Right ventricle myocardium inferior (tissue), 1 donor: ENCODE data around the gene MEGF9. TPM values are rescaled to one million over a fixed set of nuclear protein-coding genes. Genes with fewer than 3 reads are reported as not detected.
"Not testable (repeated sequence)": the region's sequence is repeated elsewhere in the genome, so short reads cannot be mapped to it uniquely, and the experiment has no call there.

Experiments
- ATAC-seq: fragments of 200-7000 bp; cut with Tn5 transposase; one replicate; pipeline ENCODE4 v1.9.1; 2020; ENCODE audit warnings: mild to moderate bottlenecking, moderate library complexity
- DNase-seq: peaks from one replicate; pipeline ENCODE4 v3.0.0; 2021; ENCODE audit errors: missing footprints
- intact Hi-C: fragments of 100-400 bp; cut with DNase I; formaldehyde crosslinking; loops from one replicate; pipeline ENCODE4 v1.11.0; 2022
- total RNA-seq: library from RNA; stranded (reverse); fragmentation: NEBNext Ultra II Directional; extraction: Animal tissue kit (Norgen Biotek cat#: 25700); gene quantifications from one replicate; pipeline ENCODE4 v1.2.1, GENCODE V29; 2021
- donor health status: DM: no; HTN: yes; CAD: no; lungs with severe emphysema.

The MEGF9 gene
- total RNA-seq, 1 donor from 2014 or later, result 25.2 TPM

GRCh38 chr9:120568816-120569215 is 145.5 kb downstream of the MEGF9 start:
- DNase-seq, result no peak
- no peak for ATAC-seq
- intact Hi-C loops, result no loop called here

GRCh38 chr9:120567874-120568273 is 146.4 kb downstream of the MEGF9 start:
- DNase-seq, result no peak
- intact Hi-C loops, result no loop called here
- no peak for ATAC-seq

- no peak for ATAC-seq
- intact Hi-C loops, result no loop called here
- DNase-seq, result no peak
These were observed 147.2 kb downstream of the MEGF9 start for GRCh38 chr9:120567081-120567480.

DNA sequence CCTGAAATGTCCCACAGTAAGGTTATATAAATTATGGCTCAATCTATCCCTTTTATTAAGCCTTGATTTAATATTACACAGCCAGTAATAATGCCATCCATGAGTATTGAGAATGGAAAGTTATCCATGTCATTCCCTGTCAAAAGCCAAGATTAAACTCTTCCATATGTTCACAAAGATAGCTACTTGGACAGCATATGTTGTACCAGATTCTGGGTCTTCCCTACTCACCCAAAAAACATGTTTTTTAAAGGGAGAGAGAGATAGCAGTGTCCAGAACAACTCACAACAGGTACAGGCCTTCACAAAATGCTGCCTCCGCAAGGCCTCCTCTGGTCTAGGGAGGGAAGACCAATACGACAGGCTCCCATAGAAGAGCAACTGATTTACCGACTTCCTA is 149.7 kb downstream of the MEGF9 start:
- intact Hi-C loops, result no loop called here
- ATAC-seq (no peak), DNase-seq (no peak)

GRCh38 chr9:120562861-120563443 is 151.3 kb downstream of the MEGF9 start:
- intact Hi-C loops, result no loop called here
- ATAC-seq (peak; percentile 48), DNase-seq (peak; percentile 75)

GRCh38 chr9:120561709-120562108 is 152.6 kb downstream of the MEGF9 start:
- intact Hi-C loops, result no loop called here
- ATAC-seq (no peak), DNase-seq (no peak)

GRCh38 chr9:120559546-120559945 is 154.7 kb downstream of the MEGF9 start:
- intact Hi-C loops, result no loop called here
- no peak for ATAC-seq
- no peak for DNase-seq

DNA sequence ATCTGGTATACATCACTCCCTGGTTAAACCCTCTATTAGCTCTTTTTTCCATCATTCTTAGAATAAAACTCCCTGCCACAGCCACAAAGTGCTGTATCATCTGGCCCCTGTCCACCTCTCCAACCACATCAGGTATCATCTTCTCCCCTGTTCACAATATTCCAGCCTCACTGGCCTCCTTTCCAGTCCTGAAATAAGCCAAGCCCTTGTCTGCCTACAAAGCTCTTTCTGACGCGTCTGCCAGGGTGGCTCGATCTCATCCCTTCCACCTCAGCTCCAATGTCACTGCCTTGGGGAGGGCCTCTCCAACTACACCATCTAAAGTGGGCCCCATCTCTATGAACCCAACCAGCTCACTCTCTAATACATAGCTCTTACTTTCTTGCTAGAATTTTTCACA is 155.8 kb downstream of the MEGF9 start:
- DNase-seq (no peak), ATAC-seq (no peak)
- intact Hi-C loops, result no loop called here

DNA sequence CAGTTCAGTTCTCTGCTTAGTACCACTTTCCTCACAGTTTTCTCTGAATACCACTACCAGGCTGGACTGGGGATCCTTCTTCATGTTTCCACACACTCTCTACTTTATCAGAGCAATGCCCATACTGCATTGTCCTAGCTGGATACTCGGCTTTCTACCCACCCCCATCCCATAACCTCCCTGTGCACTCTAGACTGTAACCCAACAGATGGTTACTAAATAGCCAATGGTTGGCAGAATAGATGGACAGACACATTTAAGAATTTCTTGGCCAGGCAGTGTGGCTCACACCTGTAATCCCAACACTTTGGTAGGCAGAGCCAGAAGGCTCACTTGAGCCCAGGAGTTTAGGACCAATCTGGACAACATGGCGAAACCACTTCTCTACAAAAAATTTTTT is 157.1 kb downstream of the MEGF9 start:
- intact Hi-C loops, result no loop called here
- no peak for DNase-seq
- no peak for ATAC-seq

DNA sequence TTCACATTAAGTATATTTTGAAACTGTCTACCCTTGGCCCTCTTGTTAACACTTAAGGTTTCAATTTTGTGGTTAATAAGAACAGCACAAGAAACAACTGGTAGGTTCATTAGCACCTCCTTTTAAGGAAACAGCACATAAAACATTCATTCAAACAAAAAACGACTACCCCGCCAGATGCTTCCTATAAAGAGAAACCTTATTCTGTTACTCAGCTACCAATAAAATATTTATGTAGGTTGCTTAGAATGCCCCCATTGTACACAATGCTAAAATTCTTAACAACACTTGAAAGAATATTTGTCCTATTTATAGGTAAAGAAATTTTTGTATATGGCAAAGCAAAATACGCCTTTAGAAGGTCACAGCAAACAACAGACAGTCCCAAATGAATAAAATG is 157.5 kb downstream of the MEGF9 start:
- intact Hi-C loops, result no loop called here
- no peak for DNase-seq
- no peak for ATAC-seq

- intact Hi-C loops, result no loop called here
- ATAC-seq, result no peak
These were observed 158.4 kb downstream of the MEGF9 start for GRCh38 chr9:120555839-120556238.

DNA sequence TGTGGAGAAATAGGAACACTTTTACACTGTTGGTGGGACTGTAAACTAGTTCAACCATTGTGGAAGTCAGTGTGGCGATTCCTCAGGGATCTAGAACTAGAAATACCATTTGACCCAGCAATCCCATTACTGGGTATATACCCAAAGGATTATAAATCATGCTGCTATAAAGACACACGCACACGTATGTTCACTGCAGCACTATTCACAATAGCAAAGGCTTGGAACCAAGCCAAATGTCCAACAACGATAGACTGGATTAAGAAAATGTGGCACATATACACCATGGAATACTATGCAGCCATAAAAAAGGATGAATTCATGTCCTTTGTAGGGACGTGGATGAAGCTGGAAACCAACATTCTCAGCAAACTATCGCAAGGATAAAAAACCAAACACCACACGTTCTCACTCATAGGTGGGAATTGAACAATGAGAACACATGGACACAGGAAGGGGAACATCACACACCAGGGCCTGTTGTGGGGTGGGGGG is 162.0 kb downstream of the MEGF9 start:
- DNase-seq, ATAC-seq, intact Hi-C loops: not testable (repeated sequence)

More at GRCh38 chr9:120555839-120556238, 158.4 kb downstream of the MEGF9 start:
- no peak for DNase-seq

Other genes with a start within 250 kb of the MEGF9 start
- 75.4 TPM for gene CDK5RAP2, start 134.3 kb downstream of the MEGF9 start, total RNA-seq
- gene FBXW2, start 78.9 kb upstream of the MEGF9 start, total RNA-seq, result 41.0 TPM
- 15.3 TPM for gene PSMD5, start 128.5 kb upstream of the MEGF9 start, total RNA-seq
- 13.2 TPM for gene PHF19, start 162.7 kb upstream of the MEGF9 start, total RNA-seq
- gene TRAF1, start 212.3 kb upstream of the MEGF9 start, total RNA-seq, result 2.1 TPM